GM12875 (cell line): ENCODE data around the gene CCNDBP1.

ENCODE experiments used
- H3K4me3 ChIP-seq: one replicate; pipeline ENCODE4 v1.5.1; 2011; ENCODE audit warnings: low read depth, low read length, control low read depth
- TF ChIP-seq, protein P1 (sequence below): IDR thresholded peaks from 2 replicates; pipeline ENCODE4 v1.5.1; 2011; ENCODE audit warnings: low read depth, mild to moderate bottlenecking, control low read depth, inconsistent platforms, low read length, moderate library complexity, borderline replicate concordance; ENCODE audit not compliant: insufficient read depth

CCNDBP1 gene

DNA sequence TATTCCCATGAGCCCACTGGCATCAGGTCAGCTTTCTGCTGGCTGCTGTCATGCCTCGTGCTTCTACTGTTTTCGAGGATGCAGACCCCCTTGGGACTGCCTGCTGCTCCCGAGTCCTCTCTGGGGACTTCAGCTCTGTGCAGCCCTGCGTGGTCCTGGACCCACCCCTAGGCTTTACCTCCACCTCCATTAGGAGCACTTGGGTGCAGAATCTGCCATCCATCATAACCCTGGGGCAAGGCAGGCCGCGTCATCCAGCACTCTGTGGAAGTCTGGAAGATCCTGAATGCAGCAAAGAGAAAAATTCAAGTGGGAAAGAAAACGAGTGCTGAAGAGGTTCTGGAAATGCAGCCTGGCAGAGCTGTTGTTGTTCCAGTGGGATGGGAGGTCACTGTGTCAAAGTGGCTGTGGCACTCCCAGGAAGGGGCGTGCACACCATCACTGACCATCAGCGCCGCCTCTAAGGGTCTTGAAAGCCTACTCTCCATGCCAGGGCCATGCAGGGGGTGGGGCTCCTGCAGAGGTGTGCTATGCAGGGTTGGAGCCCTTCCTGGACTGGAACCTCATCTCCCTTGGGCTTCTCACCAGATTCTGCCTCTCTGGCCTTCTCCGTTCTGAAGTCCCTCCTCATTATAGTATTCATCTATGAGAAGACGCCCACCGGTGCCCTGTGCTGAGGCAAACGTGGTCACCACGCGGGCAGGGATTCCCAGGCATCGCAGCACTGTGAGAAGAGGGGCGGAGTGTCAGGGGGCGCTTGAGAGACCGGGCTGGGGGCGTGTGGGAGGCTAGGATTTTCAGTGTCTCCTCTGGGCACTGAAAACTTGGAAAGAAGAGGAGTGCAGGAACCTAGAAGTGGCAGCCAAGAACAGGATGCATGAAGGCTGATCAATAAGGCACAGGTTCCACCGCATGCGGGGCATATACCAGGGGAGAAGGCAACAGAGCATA, 23.1 kb downstream of the CCNDBP1 start:
- TF ChIP-seq, protein P1, sequence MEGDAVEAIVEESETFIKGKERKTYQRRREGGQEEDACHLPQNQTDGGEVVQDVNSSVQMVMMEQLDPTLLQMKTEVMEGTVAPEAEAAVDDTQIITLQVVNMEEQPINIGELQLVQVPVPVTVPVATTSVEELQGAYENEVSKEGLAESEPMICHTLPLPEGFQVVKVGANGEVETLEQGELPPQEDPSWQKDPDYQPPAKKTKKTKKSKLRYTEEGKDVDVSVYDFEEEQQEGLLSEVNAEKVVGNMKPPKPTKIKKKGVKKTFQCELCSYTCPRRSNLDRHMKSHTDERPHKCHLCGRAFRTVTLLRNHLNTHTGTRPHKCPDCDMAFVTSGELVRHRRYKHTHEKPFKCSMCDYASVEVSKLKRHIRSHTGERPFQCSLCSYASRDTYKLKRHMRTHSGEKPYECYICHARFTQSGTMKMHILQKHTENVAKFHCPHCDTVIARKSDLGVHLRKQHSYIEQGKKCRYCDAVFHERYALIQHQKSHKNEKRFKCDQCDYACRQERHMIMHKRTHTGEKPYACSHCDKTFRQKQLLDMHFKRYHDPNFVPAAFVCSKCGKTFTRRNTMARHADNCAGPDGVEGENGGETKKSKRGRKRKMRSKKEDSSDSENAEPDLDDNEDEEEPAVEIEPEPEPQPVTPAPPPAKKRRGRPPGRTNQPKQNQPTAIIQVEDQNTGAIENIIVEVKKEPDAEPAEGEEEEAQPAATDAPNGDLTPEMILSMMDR: no peak
- H3K4me3 ChIP-seq: no peak overlapping the region

DNA sequence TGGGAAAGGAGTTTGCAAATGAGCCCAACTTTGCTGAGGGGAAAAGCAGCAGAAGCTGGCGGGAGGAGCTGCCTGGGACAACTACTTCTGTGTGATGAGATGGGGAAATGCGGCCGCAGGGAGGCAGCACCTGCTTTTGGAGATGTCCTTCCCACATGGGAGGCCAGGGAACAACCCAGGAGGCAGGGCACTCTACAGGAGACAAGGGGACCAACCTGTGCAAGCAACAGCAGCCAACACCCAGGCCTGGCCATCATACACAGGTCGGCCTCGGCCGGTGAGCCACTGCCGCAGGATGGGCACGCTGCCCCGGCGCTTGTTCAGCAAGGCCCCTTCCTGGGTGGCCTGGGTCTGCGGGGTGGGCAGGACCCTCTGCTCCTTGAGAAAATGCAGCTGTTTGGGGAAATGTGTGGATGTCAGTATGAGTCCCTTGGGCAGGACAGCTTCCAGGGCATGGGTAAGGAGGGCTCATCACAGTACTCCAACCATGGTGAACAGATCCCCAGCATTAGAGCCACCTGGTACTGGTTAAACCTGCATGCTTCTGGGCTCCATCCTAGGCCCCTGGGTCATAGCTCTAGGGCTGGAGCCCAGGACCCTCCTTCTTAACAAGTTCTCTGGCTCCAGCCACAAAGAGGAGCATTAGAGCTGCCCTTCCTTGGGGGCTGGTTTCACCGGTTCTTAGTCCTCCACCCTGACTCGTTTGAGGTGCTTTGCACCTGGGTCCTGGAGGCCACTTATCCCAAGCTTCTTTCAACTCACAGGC, 24.0 kb downstream of the CCNDBP1 start:
- no peak overlapping the region for H3K4me3 ChIP-seq
- TF ChIP-seq, protein P1: no peak

DNA sequence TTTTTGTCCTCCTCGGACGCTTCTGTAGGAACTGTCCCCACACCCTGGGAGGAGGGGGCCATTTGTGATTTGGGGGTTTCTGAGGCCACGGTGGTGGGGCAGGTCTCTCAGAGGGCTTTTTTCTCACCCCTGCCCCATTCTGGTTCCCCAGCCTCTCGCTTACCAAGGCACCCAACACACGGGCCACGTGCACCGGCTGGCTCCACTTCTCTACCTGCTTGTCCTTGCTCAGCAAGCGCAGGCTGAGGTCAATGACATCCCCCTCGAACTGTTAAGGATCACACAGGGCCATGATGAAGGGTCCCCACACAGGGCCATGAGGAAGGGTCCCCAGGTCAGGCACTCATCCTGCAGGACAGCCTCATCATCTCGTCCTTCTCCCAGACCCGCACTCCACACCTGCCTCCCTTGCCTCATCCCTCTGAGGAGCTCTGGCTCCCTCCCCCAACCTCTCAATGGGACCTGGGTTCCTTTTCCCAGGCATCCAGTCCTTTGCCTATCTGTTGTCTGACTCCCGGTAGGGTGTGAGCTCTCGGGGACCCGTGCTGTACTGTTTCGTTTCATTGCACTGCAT, 25.1 kb downstream of the CCNDBP1 start:
- TF ChIP-seq, protein P1: no peak
- H3K4me3 ChIP-seq: no peak overlapping the region

DNA sequence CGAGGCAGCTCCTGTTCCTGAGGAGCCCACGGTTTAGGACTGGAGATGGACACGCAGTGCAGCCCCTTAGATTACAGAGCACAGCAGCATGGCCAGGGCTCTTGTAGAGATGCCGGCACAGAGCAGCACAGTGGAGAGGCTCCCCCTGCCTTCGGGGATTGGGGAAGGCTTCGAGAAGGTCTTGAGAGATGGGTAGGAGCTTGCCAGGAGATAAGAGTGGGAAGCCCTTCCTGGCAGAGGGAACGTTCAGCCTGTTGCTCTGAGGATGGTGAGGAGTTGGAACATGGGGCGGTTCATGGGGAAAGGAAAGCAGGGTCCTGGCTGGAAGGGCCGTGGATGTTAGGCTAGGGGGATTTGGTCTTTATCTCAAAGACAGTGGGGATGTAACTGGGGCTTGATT, 25.6 kb downstream of the CCNDBP1 start:
- TF ChIP-seq, protein P1: no peak
- H3K4me3 ChIP-seq: no peak overlapping the region

DNA sequence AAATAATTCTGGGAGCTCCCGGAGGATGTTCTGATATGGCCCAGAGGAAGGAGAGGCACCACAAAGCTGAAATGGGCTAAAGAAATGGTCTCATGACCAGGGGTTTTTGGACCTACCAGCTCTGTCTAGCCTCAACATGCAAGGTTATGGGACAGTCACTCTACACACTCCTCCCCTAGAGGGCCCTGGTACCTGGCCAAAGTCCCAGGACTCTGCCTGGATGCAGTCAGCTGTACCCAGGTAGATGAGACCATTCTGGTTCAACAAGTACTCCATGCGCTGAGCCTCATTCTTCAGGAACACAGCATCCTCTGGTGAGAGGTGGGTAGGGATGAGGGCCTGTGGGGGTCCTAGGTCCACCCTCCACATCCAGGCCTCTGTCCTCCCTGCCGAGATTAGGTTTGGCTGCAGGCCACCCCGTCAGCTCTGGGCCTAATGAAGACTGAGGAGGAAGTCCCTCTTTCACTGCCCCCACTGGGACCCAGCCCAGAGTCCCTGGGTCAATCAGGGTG, 26.1 kb downstream of the CCNDBP1 start:
- no peak overlapping the region for H3K4me3 ChIP-seq
- TF ChIP-seq, protein P1: no peak

DNA sequence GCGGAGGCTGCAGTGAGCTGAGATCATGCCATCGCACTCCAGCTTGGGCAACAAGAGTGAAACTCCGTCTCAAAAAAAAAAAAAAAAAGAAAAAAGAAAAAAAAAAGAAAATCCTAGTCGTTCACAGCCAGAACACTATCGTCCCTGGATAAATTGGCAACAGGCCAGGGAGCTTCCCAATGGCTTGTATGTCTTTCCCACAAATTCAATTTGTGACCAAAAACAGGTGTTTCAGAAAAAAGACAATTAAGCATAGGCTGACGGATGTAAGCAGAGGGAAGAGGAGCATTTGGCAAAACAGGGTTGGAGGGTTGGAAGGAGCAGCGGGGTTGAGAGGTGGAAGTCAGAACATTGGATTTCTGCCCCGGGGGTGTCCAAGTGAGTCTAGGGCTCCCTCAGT, 27.1 kb downstream of the CCNDBP1 start:
- no peak overlapping the region for H3K4me3 ChIP-seq
- TF ChIP-seq, protein P1: no peak
